NCI-H510A (cell line): ENCODE results near the gene ITGA11.
A peak's percentile ranks its signal among the peaks of the same experiment; 100 is the strongest.

Experiments
- DNase-seq: peaks from one replicate; lab custom pipeline; 2025; lab: John Stamatoyannopoulos, UW

Gene ITGA11

GRCh38 chr15:68431792-68432401 lies at the start of gene ITGA11:
TSS of gene ITGA11 (minus strand) at chr15:68432163. CDS start at chr15:68432066, 97 bp downstream.
- DNase-seq, result peak; percentile 37

GRCh38 chr15:68481321-68481720 lies 49.4 kb upstream of the ITGA11 start:
- no peak for DNase-seq

- DNase-seq, result no peak
Measured at GRCh38 chr15:68480296-68480695, 48.3 kb upstream of the ITGA11 start.

GRCh38 chr15:68479870-68480269 lies 47.9 kb upstream of the ITGA11 start:
- no peak for DNase-seq

- no peak for DNase-seq
Measured at GRCh38 chr15:68479406-68479805, 47.4 kb upstream of the ITGA11 start.

- DNase-seq, result no peak
Measured at GRCh38 chr15:68478853-68479252, 46.9 kb upstream of the ITGA11 start.

GRCh38 chr15:68475449-68475848 lies 43.5 kb upstream of the ITGA11 start:
- no peak for DNase-seq

- no peak for DNase-seq
Measured at GRCh38 chr15:68471541-68471940, 39.6 kb upstream of the ITGA11 start.

- DNase-seq, result no peak
Measured at GRCh38 chr15:68470976-68471375, 39.0 kb upstream of the ITGA11 start.

- DNase-seq, result no peak
Measured at GRCh38 chr15:68470049-68470742, 38.2 kb upstream of the ITGA11 start.

GRCh38 chr15:68469162-68470048 lies 37.4 kb upstream of the ITGA11 start:
- DNase-seq, result no peak

- DNase-seq, result no peak
Measured at GRCh38 chr15:68466876-68467275, 34.9 kb upstream of the ITGA11 start.

- no peak for DNase-seq
Measured at GRCh38 chr15:68465861-68466560, 34.0 kb upstream of the ITGA11 start.

GRCh38 chr15:68464448-68465090 lies 32.6 kb upstream of the ITGA11 start:
- no peak for DNase-seq

GRCh38 chr15:68463996-68464395 lies 32.0 kb upstream of the ITGA11 start:
- DNase-seq, result no peak

GRCh38 chr15:68463444-68463843 lies 31.5 kb upstream of the ITGA11 start:
- DNase-seq, result no peak

GRCh38 chr15:68460166-68460565 lies 28.2 kb upstream of the ITGA11 start:
- no peak for DNase-seq

GRCh38 chr15:68450192-68450591 lies 18.2 kb upstream of the ITGA11 start:
- no peak for DNase-seq

GRCh38 chr15:68449389-68449788 lies 17.4 kb upstream of the ITGA11 start:
- DNase-seq, result no peak

- no peak for DNase-seq
Measured at GRCh38 chr15:68447976-68448755, 16.2 kb upstream of the ITGA11 start.

- DNase-seq, result no peak
Measured at GRCh38 chr15:68447209-68447608, 15.2 kb upstream of the ITGA11 start.
